Smooth muscle cell (in vitro differentiated cells): ENCODE results near the gene ADARB2. TPM values are rescaled to one million over a fixed set of nuclear protein-coding genes. Genes with fewer than 3 reads are reported as not detected.

Source experiments
- DNase-seq: peaks from one replicate; lab custom pipeline; 2025; ENCODE audit not compliant: unreplicated experiment; lab: John Stamatoyannopoulos, UW
- H2AFZ ChIP-seq: fragments of 200-600 bp; sonication (generic); 2 replicates; pipeline ENCODE4 v1.6.0; 2016; ENCODE audit warnings: antibody characterized with exemption, low read depth, mild to moderate bottlenecking
- H3F3A ChIP-seq: fragments of 200-600 bp; sonication (generic); 2 replicates; pipeline ENCODE4 v1.6.0; 2017; ENCODE audit warnings: antibody characterized with exemption, low read depth
- H3K27ac ChIP-seq: fragments of 200-600 bp; sonication (generic); 2 replicates; pipeline ENCODE4 v1.5.1; 2016; ENCODE audit warnings: low read depth, mild to moderate bottlenecking
- H3K27me3 ChIP-seq: fragments of 200-600 bp; sonication (generic); 2 replicates; pipeline ENCODE4 v1.6.1; 2016; ENCODE audit warnings: low read depth, mild to moderate bottlenecking
- H3K36me3 ChIP-seq: fragments of 200-600 bp; sonication (generic); 2 replicates; pipeline ENCODE4 v1.5.1; 2016; ENCODE audit warnings: low read depth
- H3K4me1 ChIP-seq: fragments of 200-600 bp; sonication (generic); 2 replicates; pipeline ENCODE4 v1.5.1; 2016; ENCODE audit warnings: low read depth
- H3K4me2 ChIP-seq: fragments of 200-600 bp; sonication (generic); 2 replicates; pipeline ENCODE4 v1.6.0; 2016; ENCODE audit warnings: mild to moderate bottlenecking
- H3K4me3 ChIP-seq: fragments of 200-600 bp; sonication (generic); 2 replicates; pipeline ENCODE4 v1.5.1; 2016; ENCODE audit warnings: mild to moderate bottlenecking
- H3K79me2 ChIP-seq: fragments of 200-600 bp; sonication (generic); 2 replicates; pipeline ENCODE4 v1.6.0; 2016; ENCODE audit warnings: low read depth, mild to moderate bottlenecking
- H3K9ac ChIP-seq: fragments of 200-600 bp; sonication (generic); 2 replicates; pipeline ENCODE4 v1.6.0; 2016; ENCODE audit warnings: low read depth
- H3K9me3 ChIP-seq: fragments of 200-600 bp; sonication (generic); replicated peaks from 2 replicates; pipeline ENCODE4 v1.5.1; 2016; ENCODE audit warnings: low read depth
- H4K20me1 ChIP-seq: fragments of 200-600 bp; sonication (generic); 2 replicates; pipeline ENCODE4 v1.6.0; 2016; ENCODE audit warnings: low read depth
- WGBS: methylation state at CpG from one replicate; pipeline ENCODE4 v1.1.7; 2016; ENCODE audit warnings: low lambda C conversion rate; 5-methylcytosine and 5-hydroxymethylcytosine counted together
- polyA plus RNA-seq: library from polyadenylated mRNA; unstranded; fragments of >200 nt; fragmentation: Nextera tagmentation; extraction: Ambion mirVana; gene quantifications from 2 replicates; pipeline ENCODE4 v1.2.1, GENCODE V29; 2016
- total RNA-seq: library from RNA; depleted of rRNA; stranded (reverse); fragments of >200 nt; gene quantifications from 2 replicates; pipeline ENCODE4 v1.2.3, GENCODE V29; 2014
- TF ChIP-seq, protein P1 (sequence below): fragments of 200-600 bp; sonication (generic); IDR thresholded peaks from 2 replicates; pipeline ENCODE4 v1.5.1; 2017; ENCODE audit warnings: borderline replicate concordance, mild to moderate bottlenecking, antibody characterized with exemption; ENCODE audit not compliant: insufficient read depth, poor library complexity, severe bottlenecking

The ADARB2 gene
- total and polyA plus RNA-seq, 2 experiments from 2014 or later = 0.13 to 0.39 TPM

DNA sequence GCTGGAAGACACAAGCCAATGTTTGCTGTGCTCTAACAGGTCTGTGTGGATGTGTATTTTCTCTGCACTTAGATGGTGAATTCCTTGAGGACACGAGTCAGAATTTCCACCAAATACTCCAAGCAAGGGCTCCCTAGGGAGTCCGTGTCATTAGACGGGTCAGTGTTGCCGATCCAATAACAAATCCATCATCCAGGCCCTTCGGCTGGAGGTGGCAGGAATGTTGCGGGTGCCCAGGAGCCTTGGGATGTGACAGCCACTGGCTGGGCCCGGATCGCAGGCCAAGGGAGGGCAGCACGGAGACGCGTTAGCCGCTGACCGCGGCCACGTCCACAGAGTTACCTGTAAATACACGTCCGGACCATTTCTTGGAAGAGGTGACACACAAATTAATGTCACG, 494.4 kb downstream of the ADARB2 start:
- Histone ChIP-seq H3K27ac (no peak overlapping the region), H3K4me2 (no peak overlapping the region), H3K9me3 (no peaks in the 10 kb centered on the region), H3K27me3 (peaks cover 24% of the 10 kb centered on the region), H3K9ac (no peak overlapping the region), H3K36me3 (no peaks in the 10 kb centered on the region), H3K4me1 (no peaks in the 10 kb centered on the region), H4K20me1 (no peaks in the 10 kb centered on the region), H2AFZ (no peak overlapping the region), H3K4me3 (no peak overlapping the region), H3F3A (no peaks in the 10 kb centered on the region), H3K79me2 (no peaks in the 10 kb centered on the region)
- no peak for DNase-seq
- WGBS = 88% methylated on average over 18 of the region's 18 CpGs
- TF ChIP-seq, protein P1, sequence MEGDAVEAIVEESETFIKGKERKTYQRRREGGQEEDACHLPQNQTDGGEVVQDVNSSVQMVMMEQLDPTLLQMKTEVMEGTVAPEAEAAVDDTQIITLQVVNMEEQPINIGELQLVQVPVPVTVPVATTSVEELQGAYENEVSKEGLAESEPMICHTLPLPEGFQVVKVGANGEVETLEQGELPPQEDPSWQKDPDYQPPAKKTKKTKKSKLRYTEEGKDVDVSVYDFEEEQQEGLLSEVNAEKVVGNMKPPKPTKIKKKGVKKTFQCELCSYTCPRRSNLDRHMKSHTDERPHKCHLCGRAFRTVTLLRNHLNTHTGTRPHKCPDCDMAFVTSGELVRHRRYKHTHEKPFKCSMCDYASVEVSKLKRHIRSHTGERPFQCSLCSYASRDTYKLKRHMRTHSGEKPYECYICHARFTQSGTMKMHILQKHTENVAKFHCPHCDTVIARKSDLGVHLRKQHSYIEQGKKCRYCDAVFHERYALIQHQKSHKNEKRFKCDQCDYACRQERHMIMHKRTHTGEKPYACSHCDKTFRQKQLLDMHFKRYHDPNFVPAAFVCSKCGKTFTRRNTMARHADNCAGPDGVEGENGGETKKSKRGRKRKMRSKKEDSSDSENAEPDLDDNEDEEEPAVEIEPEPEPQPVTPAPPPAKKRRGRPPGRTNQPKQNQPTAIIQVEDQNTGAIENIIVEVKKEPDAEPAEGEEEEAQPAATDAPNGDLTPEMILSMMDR = no peak

- no peak overlapping the region for H3K27ac ChIP-seq
- H3F3A ChIP-seq = no peaks in the 10 kb centered on the region
- DNase-seq = no peak
- no peaks in the 10 kb centered on the region for H3K9me3 ChIP-seq
- no peak overlapping the region for H3K4me2 ChIP-seq
- H3K9ac ChIP-seq = no peak overlapping the region
- WGBS = 93% methylated on average over 29 of the region's 34 CpGs
- H3K4me3 ChIP-seq = no peak overlapping the region
- H3K79me2 ChIP-seq = no peaks in the 10 kb centered on the region
- H4K20me1 ChIP-seq = no peaks in the 10 kb centered on the region
- no peak overlapping the region for H2AFZ ChIP-seq
- TF ChIP-seq, protein P1 = no peak
- H3K36me3 ChIP-seq = no peaks in the 10 kb centered on the region
- no peaks in the 10 kb centered on the region for H3K4me1 ChIP-seq
- peaks cover 24% of the 10 kb centered on the region for H3K27me3 ChIP-seq
Observed at GRCh38 chr10:1241973-1242935, 495.1 kb downstream of the ADARB2 start.

GRCh38 chr10:1241322-1241890, 495.9 kb downstream of the ADARB2 start:
- Histone ChIP-seq H3K27me3 (peaks cover 24% of the 10 kb centered on the region), H2AFZ (no peak overlapping the region), H4K20me1 (no peaks in the 10 kb centered on the region), H3K27ac (no peak overlapping the region), H3K4me2 (no peak overlapping the region), H3K9ac (no peak overlapping the region), H3K9me3 (no peaks in the 10 kb centered on the region), H3K4me3 (no peak overlapping the region), H3K36me3 (no peaks in the 10 kb centered on the region), H3F3A (no peaks in the 10 kb centered on the region), H3K79me2 (no peaks in the 10 kb centered on the region), H3K4me1 (no peaks in the 10 kb centered on the region)
- no peak for DNase-seq
- TF ChIP-seq, protein P1 = no peak
- 85% methylated on average over 15 of the region's 16 CpGs for WGBS
